ENCODE measurements around the gene MEGF6.

MEGF6 gene

GRCh38 chr1:3466366-3467075 lies 144.8 kb downstream of the MEGF6 start:
- no peak for DNase-seq

- no peak for DNase-seq
Observed at GRCh38 chr1:3465935-3466321, 145.4 kb downstream of the MEGF6 start.

- no peak for DNase-seq
Observed at GRCh38 chr1:3465091-3465934, 146.0 kb downstream of the MEGF6 start.

- no peak for DNase-seq
Observed at GRCh38 chr1:3464649-3465025, 146.7 kb downstream of the MEGF6 start.

- DNase-seq, result no peak
Observed at GRCh38 chr1:3463891-3464648, 147.2 kb downstream of the MEGF6 start.

- DNase-seq, result no peak
Observed at GRCh38 chr1:3463408-3463863, 147.9 kb downstream of the MEGF6 start.

GRCh38 chr1:3463013-3463385 lies 148.3 kb downstream of the MEGF6 start:
- no peak for DNase-seq

GRCh38 chr1:3462356-3463012 lies 148.8 kb downstream of the MEGF6 start:
- no peak for DNase-seq

GRCh38 chr1:3461934-3462275 lies 149.4 kb downstream of the MEGF6 start:
- no peak for DNase-seq

- DNase-seq, result no peak
Observed at GRCh38 chr1:3461238-3461933, 149.9 kb downstream of the MEGF6 start.

GRCh38 chr1:3460672-3461131 lies 150.6 kb downstream of the MEGF6 start:
- no peak for DNase-seq

- no peak for DNase-seq
Observed at GRCh38 chr1:3459940-3460671, 151.2 kb downstream of the MEGF6 start.

GRCh38 chr1:3459051-3459908 lies 152.0 kb downstream of the MEGF6 start:
- no peak for DNase-seq

GRCh38 chr1:3457910-3458883 lies 153.1 kb downstream of the MEGF6 start:
- DNase-seq, result no peak

- no peak for DNase-seq
Observed at GRCh38 chr1:3456964-3457909, 154.1 kb downstream of the MEGF6 start.

GRCh38 chr1:3456449-3456963 lies 154.8 kb downstream of the MEGF6 start:
- DNase-seq, result no peak

GRCh38 chr1:3455670-3456448 lies 155.4 kb downstream of the MEGF6 start:
- DNase-seq, result no peak
